Fibroblast of lung (primary cell): ENCODE results near the gene ZNF747.

Source experiments
- CTCF ChIP-seq, 2 donors: IDR thresholded peaks in 1 of 2; conservative IDR thresholded peaks in 1 of 2; 1 replicate in 1 of 2; 2 replicates in 1 of 2; pipeline ENCODE4 v1.5.1; 2011 to 2012; ENCODE audit warnings: low read length in 2 of 2, control low read depth in 1 of 2, inconsistent platforms in 1 of 2, low read depth in 1 of 2, mild to moderate bottlenecking in 1 of 2
- EZH2 ChIP-seq: IDR thresholded peaks from 2 replicates; pipeline ENCODE4 v1.5.1; 2012; ENCODE audit warnings: low read length, control low read depth, mild to moderate bottlenecking; ENCODE audit errors: missing control alignments

DNA sequence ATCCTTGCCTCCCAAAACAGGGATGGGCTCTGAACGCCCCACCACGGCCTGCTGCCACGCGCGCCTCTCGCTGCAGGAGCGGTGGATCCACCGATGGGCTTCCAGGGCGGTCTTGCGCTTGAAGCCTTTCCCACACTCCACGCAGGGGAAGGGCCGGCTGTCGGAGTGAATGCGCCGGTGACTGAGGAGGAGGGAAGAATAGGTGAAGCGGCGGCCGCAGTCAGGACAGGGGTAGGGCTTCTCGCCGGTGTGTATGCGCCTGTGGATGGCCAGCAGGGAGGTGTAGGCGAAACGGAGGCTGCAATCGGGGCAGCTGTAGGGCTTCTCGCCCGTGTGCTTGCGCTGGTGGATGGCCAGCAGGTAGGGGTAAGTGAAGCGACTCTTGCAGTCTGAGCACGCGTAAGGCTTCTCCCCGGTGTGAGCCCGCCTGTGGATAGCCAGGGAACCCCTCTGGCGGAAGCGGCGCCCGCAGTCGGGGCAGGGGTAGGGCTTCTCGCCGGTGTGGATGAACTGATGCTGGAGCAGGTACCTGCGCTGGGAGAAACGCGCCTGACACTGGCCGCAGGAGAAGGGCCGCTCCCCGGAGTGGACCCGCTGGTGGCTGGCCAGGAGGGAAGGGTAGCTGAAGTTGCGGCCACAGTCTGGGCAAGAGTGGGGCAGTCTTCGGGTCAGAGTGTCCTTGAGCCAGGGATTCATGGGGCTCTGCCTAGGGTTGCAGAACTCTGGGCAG is 48.1 kb upstream of the ZNF747 start:
- no peak for TF ChIP-seq CTCF (conservative IDR thresholded peaks at IDR 0.05 in 1 of 2, IDR thresholded peaks at IDR 0.05 in 1 of 2; ENCODE audit: low read depth in 1 of 2, low read length in 2 of 2)
- TF ChIP-seq EZH2, result no peak
